ENCODE data around the gene AGXT2. TPM values are rescaled to one million over a fixed set of nuclear protein-coding genes. Genes with fewer than 3 reads are reported as not detected.

AGXT2 gene
- total RNA-seq, 1 experiment from 2014 or later: not detected

- H3K27ac Mint-ChIP-seq: no peak overlapping the region
- Histone ChIP-seq H3K4me2 (ENCODE audit: insufficient read depth, insufficient read length, low read length) (no peak overlapping the region), H3K27me3 (ENCODE audit: insufficient read depth, low read length) (no peaks in the 10 kb centered on the region), H2BK15ac (ENCODE audit: low read depth, low read length) (no peak overlapping the region), H4K20me1 (ENCODE audit: control insufficient read depth, insufficient read depth, insufficient read length) (no peaks in the 10 kb centered on the region), H3K9ac (ENCODE audit: extremely low read depth, insufficient read length, low read length) (no peak overlapping the region), H3K23ac (ENCODE audit: insufficient read length, low read depth, low read length) (no peak overlapping the region), H2BK120ac (ENCODE audit: low read depth, low read length, poor library complexity, severe bottlenecking) (no peak overlapping the region), H3K4ac (ENCODE audit: low read depth, low read length) (no peak overlapping the region), H4K91ac (ENCODE audit: insufficient read length, low read depth, low read length) (no peak overlapping the region), H3T11ph (ENCODE audit: low read length) (no peak overlapping the region), H3K18ac (ENCODE audit: insufficient read length, low read depth, low read length) (no peak overlapping the region), H2BK20ac (ENCODE audit: low read depth, low read length, poor library complexity, severe bottlenecking) (no peak overlapping the region), H2AK5ac (ENCODE audit: insufficient read length, low read length) (no peak overlapping the region), H4K8ac (replicated peaks; ENCODE audit: insufficient read length, low read depth, low read length) (no peak overlapping the region), H3K9me3 (ENCODE audit: control insufficient read depth, low read depth, low read length) (no peaks in the 10 kb centered on the region), H2AFZ (ENCODE audit: low read length) (no peak overlapping the region), H3K27ac (ENCODE audit: insufficient read length, low read depth, low read length) (no peak overlapping the region), H3K23me2 (ENCODE audit: insufficient read length, low read depth, low read length, poor library complexity, severe bottlenecking) (no peaks in the 10 kb centered on the region), H2BK12ac (ENCODE audit: insufficient read length, low read depth, low read length) (no peak overlapping the region), H3K79me2 (ENCODE audit: insufficient read depth, low read length) (no peaks in the 10 kb centered on the region), H3K14ac (ENCODE audit: insufficient read depth, low read length) (no peak overlapping the region), H3K4me1 (ENCODE audit: insufficient read depth, low read length) (no peaks in the 10 kb centered on the region), H3K79me1 (ENCODE audit: insufficient read depth, low read depth, low read length, poor library complexity, severe bottlenecking) (no peaks in the 10 kb centered on the region), H4K5ac (ENCODE audit: insufficient read length, low read depth, low read length) (no peak overlapping the region), H2BK5ac (ENCODE audit: insufficient read length, low read length) (no peak overlapping the region), H3K56ac (ENCODE audit: insufficient read length, low read depth, low read length) (no peak overlapping the region)
- H3K36me3 Mint-ChIP-seq (ENCODE audit: insufficient read depth in 1 of 3, low read depth in 3 of 3): no peaks in the 10 kb centered on the region
- no peaks in the 10 kb centered on the region for H3K27me3 Mint-ChIP-seq (ENCODE audit: low read depth)
- TF ChIP-seq CTCF (conservative IDR thresholded peaks at IDR 0.05): no peak
- no peaks in the 10 kb centered on the region for H3K9me3 Mint-ChIP-seq
- peaks cover 4 to 11% of the 10 kb centered on the region in 2 experiments; a peak in 3 of 4 replicates for H3K4me1 Mint-ChIP-seq
- DNase-seq: no peak
- no peak overlapping the region for H3K4me3 Mint-ChIP-seq
- WGBS (ENCODE audit: extremely low coverage, insufficient read length, low lambda C conversion rate): no CpG with 5 or more reads among the region's 3 CpGs
Measured at GRCh38 chr5:35050541-35051126, 2.9 kb upstream of the AGXT2 start.

Data from H9 (cell line).